ENCODE results near the gene FOXP3. TPM values are rescaled to one million over a fixed set of nuclear protein-coding genes. Genes with fewer than 3 reads are reported as not detected.

FOXP3 gene
- total and polyA plus RNA-seq, 2 donors (not counting 3 experiments of a cell fraction or from before 2014, with no cell fraction given): 0.06 TPM; not detected in 1

DNA sequence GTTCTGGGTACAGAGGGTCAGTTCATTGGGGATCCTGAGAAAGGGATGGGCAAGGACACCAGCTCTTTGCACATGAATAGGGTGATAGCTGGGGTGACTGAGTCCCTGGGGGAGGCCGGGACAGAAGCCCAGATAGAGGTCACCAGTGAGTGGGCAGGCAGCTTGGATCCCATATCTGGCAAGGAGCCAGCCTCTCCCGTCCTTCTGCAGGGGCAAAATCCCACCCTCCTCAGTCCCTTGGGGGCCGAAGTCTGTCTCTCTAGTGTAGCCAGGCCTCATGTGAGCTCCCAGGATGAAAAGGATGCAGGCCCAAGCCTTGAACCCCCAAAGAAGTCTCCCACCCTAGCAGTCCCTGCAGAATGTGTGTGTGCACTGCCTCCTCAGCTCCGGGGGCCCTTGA lies 22.1 kb upstream of the FOXP3 start:
- intact Hi-C loops (cut with micrococcal nuclease): no loop called here
- ChIA-PET POLR2A (no interaction called here), CTCF (no interaction called here)
- Histone ChIP-seq H2AFZ (ENCODE audit: low read depth, low read length) (no peak overlapping the region), H4K20me1 (replicated peaks; ENCODE audit: control insufficient read depth, extremely low read depth, insufficient read depth, low read length) (no peaks in the 10 kb centered on the region), H3K79me2 (ENCODE audit: control insufficient read depth, insufficient read depth, low read length) (no peaks in the 10 kb centered on the region), H3K27ac (ENCODE audit: insufficient read depth, low read depth, low read length) (no peak overlapping the region), H3K9me1 (replicated peaks; ENCODE audit: control insufficient read depth, extremely low read depth, insufficient read depth, low read length) (no peaks in the 10 kb centered on the region), H3K36me3 (ENCODE audit: control insufficient read depth in 2 of 2, extremely low read depth in 1 of 2, insufficient read depth in 2 of 2, low read length in 2 of 2) (no peaks in the 10 kb centered on the region), H3K4me1 (ENCODE audit: control insufficient read depth, extremely low read depth, insufficient read depth, low read length) (no peaks in the 10 kb centered on the region), H3K4me2 (ENCODE audit: insufficient read depth, low read length) (no peak overlapping the region), H3K9ac (replicated peaks; ENCODE audit: extremely low read depth, insufficient read depth, low read length) (no peak overlapping the region), H3K27me3 (ENCODE audit: control insufficient read depth in 2 of 2, insufficient read depth in 2 of 2, low read length in 2 of 2) (no peaks in the 10 kb centered on the region), H3K4me3 (replicated peaks in 1 of 3; ENCODE audit: insufficient read depth in 1 of 3, low read depth in 1 of 3, low read length in 3 of 3) (no peak overlapping the region), H3K9me3 (replicated peaks; ENCODE audit: control insufficient read depth, insufficient read depth, low read length) (no peaks in the 10 kb centered on the region)
- no peak for DNase-seq (ENCODE audit: low read depth, low spot score)
- no peak for FAIRE-seq
- TF ChIP-seq JUN (IDR thresholded peaks at IDR 0.05; ENCODE audit: borderline replicate concordance, insufficient read depth, insufficient read length, low read depth): no peak
- no peak for TF ChIP-seq EZH2 (IDR thresholded peaks at IDR 0.05; ENCODE audit: borderline replicate concordance, low read depth, low read length, severe bottlenecking)
- TF ChIP-seq GATA2 (IDR thresholded peaks at IDR 0.05; ENCODE audit: insufficient read depth, insufficient read length, low read depth, low read length): no peak
- no peak for TF ChIP-seq POLR2A (IDR thresholded peaks at IDR 0.05; ENCODE audit: low read depth, low read length)
- no TSS peak for BruUV-seq (replicated peaks)
- dilution Hi-C loops (cut with MboI; ENCODE audit: extremely low pct_ligation_motif_present, low sequenced_read_pairs): no loop called here

DNA sequence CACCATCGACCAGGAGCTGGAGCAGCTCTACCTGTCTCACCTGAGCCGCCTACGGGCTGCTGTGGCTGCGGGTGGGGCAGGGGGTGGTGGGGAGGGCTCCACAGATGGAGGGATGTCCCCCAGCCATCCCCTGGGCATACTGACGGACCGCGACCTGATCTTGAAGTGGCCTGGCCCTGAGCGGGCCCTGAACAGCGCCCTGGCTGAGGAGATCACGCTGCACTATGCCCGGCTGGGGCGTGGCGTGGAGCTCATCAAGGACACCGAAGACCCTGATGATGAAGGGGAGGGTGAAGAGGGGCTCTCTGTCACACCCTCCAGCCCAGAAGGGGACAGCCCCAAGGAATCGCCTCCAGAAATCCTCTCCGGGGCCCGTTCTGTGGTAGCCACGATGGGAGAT lies 21.6 kb upstream of the FOXP3 start:
- POLR2A ChIA-PET: no interaction called here
- CTCF ChIA-PET: no interaction called here
- Histone ChIP-seq H3K27ac (ENCODE audit: insufficient read depth, low read depth, low read length) (no peak overlapping the region), H3K9me3 (replicated peaks; ENCODE audit: control insufficient read depth, insufficient read depth, low read length) (no peaks in the 10 kb centered on the region), H3K27me3 (ENCODE audit: control insufficient read depth in 2 of 2, insufficient read depth in 2 of 2, low read length in 2 of 2) (no peaks in the 10 kb centered on the region), H4K20me1 (replicated peaks; ENCODE audit: control insufficient read depth, extremely low read depth, insufficient read depth, low read length) (no peaks in the 10 kb centered on the region), H3K9me1 (replicated peaks; ENCODE audit: control insufficient read depth, extremely low read depth, insufficient read depth, low read length) (no peaks in the 10 kb centered on the region), H3K36me3 (ENCODE audit: control insufficient read depth in 2 of 2, extremely low read depth in 1 of 2, insufficient read depth in 2 of 2, low read length in 2 of 2) (no peaks in the 10 kb centered on the region), H2AFZ (ENCODE audit: low read depth, low read length) (no peak overlapping the region), H3K4me2 (ENCODE audit: insufficient read depth, low read length) (no peak overlapping the region), H3K4me1 (ENCODE audit: control insufficient read depth, extremely low read depth, insufficient read depth, low read length) (no peaks in the 10 kb centered on the region), H3K9ac (replicated peaks; ENCODE audit: extremely low read depth, insufficient read depth, low read length) (no peak overlapping the region), H3K79me2 (ENCODE audit: control insufficient read depth, insufficient read depth, low read length) (no peaks in the 10 kb centered on the region), H3K4me3 (replicated peaks in 1 of 3; ENCODE audit: insufficient read depth in 1 of 3, low read depth in 1 of 3, low read length in 3 of 3) (no peak overlapping the region)
- TF ChIP-seq POLR2A (IDR thresholded peaks at IDR 0.05; ENCODE audit: low read depth, low read length) (no peak), GATA2 (IDR thresholded peaks at IDR 0.05; ENCODE audit: insufficient read depth, insufficient read length, low read depth, low read length) (no peak), JUN (IDR thresholded peaks at IDR 0.05; ENCODE audit: borderline replicate concordance, insufficient read depth, insufficient read length, low read depth) (no peak), FOS (IDR thresholded peaks at IDR 0.05; ENCODE audit: borderline replicate concordance, insufficient read depth, low read length) (no peak), EZH2 (IDR thresholded peaks at IDR 0.05; ENCODE audit: borderline replicate concordance, low read depth, low read length, severe bottlenecking) (no peak), POLR2AphosphoS5 (IDR thresholded peaks at IDR 0.05; ENCODE audit: insufficient read depth, low read depth, low read length) (no peak)
- TF ChIP-seq, protein P1, sequence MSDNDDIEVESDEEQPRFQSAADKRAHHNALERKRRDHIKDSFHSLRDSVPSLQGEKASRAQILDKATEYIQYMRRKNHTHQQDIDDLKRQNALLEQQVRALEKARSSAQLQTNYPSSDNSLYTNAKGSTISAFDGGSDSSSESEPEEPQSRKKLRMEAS (IDR thresholded peaks at IDR 0.05; ENCODE audit: insufficient read depth, insufficient read length): no peak
- DNase-seq (ENCODE audit: low read depth, low spot score) (no peak), FAIRE-seq (no peak)
- no TSS peak for BruUV-seq (replicated peaks)
- dilution Hi-C loops (cut with MboI; ENCODE audit: extremely low pct_ligation_motif_present, low sequenced_read_pairs) (no loop called here), intact Hi-C loops (cut with micrococcal nuclease) (no loop called here)

Data from endothelial cell of umbilical vein (primary cell).